Stimulated activated CD4-positive, alpha-beta T cell treated with anti-CD3 and anti-CD28 coated beads, TNF-alpha, amount 100 ng/mL, for 4 hours (primary cell): ENCODE measurements around the gene PRR16.
"Not testable (repeated sequence)": the region's sequence is repeated elsewhere in the genome, so short reads cannot be mapped to it uniquely, and the experiment has no call there.

Source experiments
- DNase-seq, 3 experiments: peaks; one replicate each; pipeline ENCODE4 v3.0.0-alpha.2; 2020; ENCODE audit warnings: low read depth in 3 of 3

PRR16 gene

GRCh38 chr5:120644516-120644915, 180.4 kb downstream of the PRR16 start:
- no peak for DNase-seq

GRCh38 chr5:120655828-120656435, 191.8 kb downstream of the PRR16 start:
- no peak for DNase-seq

GRCh38 chr5:120657104-120657503, 193.0 kb downstream of the PRR16 start:
- no peak for DNase-seq

GRCh38 chr5:120677481-120677880, 213.4 kb downstream of the PRR16 start:
- DNase-seq, result no peak

DNA sequence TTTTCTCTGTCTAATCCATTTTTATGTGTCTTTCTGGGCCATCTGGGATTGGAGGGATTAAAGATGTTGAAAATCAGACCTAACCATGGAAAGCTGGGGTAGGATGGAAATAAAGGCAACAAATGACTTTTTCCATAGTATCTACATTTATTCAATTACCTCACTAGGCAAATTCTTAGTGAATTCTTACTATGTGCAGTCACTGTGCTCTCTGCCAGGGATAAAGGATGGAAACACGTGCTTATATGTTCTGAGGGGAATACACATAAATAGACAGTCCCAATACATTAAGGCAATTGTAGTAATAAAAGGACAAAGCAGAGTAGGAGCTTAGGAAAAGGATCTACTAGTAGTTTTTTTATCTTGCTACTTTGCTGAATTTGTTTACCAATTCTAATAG, 214.2 kb downstream of the PRR16 start:
- no peak for DNase-seq

GRCh38 chr5:120682851-120683250, 218.8 kb downstream of the PRR16 start:
- no peak for DNase-seq

- DNase-seq, result no peak
Observed at GRCh38 chr5:120683580-120683979, 219.5 kb downstream of the PRR16 start.

GRCh38 chr5:120684213-120684612, 220.1 kb downstream of the PRR16 start:
- no peak for DNase-seq

GRCh38 chr5:120684749-120685415, 220.8 kb downstream of the PRR16 start:
- DNase-seq, result no peak

- DNase-seq, result no peak
Observed at GRCh38 chr5:120690621-120691407, 226.7 kb downstream of the PRR16 start.

GRCh38 chr5:120692325-120692724, 228.2 kb downstream of the PRR16 start:
- DNase-seq, result no peak

DNA sequence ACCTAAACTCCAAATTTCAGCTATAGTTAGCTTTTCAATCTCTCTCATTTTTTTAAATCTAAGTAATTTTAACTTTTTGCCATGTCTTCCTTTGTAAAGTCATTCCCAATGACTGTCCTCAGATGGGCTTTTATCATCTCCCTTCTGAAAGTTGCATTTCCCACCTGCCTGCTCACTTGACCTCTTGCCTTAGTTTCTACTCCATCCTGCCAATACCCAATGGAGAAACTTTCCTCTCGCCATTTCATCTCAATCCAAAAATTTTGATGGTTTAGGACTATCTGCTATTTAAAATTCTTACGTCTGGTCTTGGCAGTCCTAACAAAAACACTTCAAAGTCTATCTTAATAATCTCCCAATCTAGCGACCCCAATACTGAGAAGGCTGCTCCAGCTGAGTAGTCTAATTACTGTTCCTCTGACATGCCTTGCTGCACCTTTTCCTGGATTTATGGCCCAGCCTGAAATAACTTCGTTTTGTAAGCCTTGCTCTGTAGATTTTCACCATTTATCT, 231.3 kb downstream of the PRR16 start:
- DNase-seq, result no peak

DNA sequence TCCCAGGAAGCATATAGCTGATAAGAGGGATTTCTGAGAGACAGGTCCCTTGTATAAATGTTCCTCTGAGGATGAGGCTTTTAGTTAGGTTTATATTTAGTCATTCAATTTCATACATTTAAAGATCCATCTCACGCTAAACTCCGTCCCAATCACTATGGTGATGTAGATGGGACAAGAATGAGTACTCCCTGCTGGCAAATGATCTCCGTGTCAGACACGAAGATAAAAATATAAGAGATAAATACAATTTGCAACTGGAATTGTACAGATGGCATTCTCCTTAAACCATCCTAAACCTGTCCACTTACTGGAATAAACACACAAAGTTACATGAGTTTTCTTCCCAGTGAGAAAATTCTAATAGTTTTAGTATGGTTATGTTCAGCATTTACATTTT, 233.0 kb downstream of the PRR16 start:
- no peak for DNase-seq

GRCh38 chr5:120697670-120698327, 233.7 kb downstream of the PRR16 start:
- not testable (repeated sequence) for DNase-seq

DNA sequence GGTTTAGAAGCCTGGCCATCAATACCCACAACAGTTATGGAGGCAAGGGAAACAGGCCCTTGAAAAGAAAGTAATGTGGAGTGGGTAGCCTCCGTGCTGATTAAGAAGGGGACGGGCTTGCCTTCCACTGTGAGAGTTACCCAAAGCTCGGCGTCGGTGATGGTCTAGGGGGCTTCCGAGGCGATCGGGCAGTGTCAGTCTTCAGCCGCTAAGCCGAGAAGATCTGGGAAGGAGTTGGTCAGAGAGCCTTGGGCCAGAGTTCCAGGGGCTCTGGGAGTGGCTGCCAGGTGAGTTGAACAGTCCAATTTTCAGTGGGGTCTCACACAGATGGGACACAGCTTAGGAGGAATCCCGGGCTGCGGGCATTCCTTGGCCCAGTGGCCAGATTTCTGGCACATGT, 236.6 kb downstream of the PRR16 start:
- DNase-seq, result not testable (repeated sequence)

DNA sequence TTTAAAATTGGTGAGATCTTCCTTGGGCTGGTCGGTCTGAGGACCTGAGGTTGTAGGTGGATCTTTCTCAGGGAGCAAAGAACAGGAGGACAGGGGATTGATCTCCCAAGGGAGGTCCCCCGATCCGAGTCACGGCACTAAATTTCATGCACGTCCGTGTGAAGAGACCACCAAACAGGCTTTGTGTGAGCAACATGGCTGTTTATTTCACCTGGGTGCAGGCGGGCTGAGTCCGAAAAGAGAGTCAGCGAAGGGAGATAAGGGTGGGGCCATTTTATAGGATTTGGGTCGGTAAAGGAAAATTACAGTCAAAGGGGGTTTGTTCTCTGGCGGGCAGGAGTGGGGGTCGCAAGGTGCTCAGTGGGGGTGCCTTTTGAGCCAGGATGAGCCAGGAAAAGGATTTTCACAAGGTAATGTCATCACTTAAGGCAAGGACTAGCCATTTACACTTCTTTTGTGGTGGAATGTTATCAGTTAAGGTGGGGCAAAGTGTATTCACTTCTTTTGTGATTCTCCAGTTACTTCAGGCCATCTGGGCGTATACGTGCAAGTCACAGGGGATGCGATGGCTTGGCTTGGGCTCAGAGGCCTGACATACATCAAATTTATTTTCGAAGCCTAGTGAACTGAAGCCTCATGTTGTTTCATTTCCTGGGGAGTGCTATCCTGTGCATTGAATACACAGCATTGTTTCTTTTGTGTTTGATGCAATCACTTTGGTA, 238.9 kb downstream of the PRR16 start:
- DNase-seq, result not testable (repeated sequence)

DNA sequence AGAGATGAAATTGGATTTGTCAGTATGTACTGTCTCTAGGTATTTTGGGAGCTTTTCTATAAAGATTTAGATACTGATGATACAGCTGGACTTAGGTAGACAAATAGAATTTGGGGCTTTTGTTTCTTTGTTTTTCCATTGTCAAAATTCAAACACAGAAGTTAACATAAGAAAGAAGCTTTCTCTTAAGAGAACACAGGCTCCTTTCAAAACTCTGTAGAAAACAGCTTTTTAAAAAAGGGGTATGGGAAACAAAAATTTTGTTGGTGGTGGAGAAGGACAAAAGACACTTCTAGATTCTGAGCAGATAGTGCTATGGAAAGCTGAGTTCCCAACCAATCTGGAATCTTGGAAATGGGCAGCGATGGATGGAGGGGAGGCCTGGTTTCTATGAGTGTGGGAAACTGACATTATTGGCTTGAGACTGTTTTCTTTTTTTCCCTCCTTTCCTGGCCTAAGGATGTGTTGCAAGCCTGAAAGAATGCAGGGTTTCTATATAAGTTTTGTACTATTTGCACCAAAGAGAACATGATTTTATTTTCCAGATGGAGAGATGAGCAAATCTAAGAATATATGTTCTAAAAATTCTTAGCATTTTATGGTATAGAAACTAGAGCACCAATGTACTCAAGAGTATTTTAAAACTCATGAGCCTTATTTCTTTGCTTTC, 240.0 kb downstream of the PRR16 start:
- DNase-seq, result no peak

DNA sequence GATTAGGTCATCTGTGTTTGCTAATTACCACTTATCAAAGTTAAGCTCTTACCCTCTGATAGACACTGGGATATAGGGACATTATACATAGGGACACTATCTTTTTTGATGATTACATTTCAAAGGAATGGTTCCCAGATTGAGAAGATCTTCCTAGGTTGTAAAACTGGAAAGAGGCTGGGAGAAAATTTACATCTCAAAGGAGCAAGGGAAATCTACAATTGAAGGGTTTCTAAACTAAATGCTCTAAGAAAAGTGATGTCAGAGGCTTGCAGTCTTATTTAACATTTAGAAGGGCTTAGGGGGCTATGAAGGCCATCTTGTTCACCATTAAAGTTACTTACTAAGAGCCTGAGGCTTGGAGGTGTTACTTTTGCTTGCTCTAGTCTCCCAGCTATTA, 242.8 kb downstream of the PRR16 start:
- DNase-seq, result no peak

- DNase-seq, result no peak
Observed at GRCh38 chr5:120717381-120717780, 253.3 kb downstream of the PRR16 start.

- DNase-seq, result no peak
Observed at GRCh38 chr5:120730214-120730613, 266.1 kb downstream of the PRR16 start.

DNA sequence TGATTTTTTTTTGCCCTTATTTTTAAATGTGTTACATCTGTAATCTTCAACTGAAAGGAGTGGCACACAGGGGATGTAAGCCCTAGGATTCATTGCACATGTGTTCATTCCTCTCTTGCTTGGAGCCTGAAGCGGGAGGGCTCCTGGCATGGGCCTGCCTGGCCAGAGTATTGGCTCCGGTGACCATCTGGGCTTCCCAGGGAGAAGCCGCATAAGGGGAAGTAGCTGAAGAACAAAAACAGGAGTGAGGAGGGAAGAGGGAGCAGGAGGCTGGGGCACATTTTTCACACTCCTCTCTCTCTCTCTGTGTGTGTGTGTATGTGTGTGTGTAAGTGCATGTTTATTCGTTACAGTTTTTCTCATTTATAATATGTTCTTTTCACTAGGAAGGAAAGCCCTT, 269.9 kb downstream of the PRR16 start:
- no peak for DNase-seq
